Neural cell (in vitro differentiated cells): ENCODE results near the gene ATMIN. TPM values are rescaled to one million over a fixed set of nuclear protein-coding genes. Genes with fewer than 3 reads are reported as not detected.

Experiments
- H2AFZ ChIP-seq: fragments of 200-600, 300-800 bp; sonication (generic), shearing (Covaris generic); 2 replicates; pipeline ENCODE4 v1.6.0; 2014; ENCODE audit warnings: low read depth, mild to moderate bottlenecking, antibody characterized with exemption, low read length, moderate library complexity
- H3F3A ChIP-seq: fragments of 200-600 bp; shearing (Covaris generic); 2 replicates; pipeline ENCODE4 v1.6.1; 2016; ENCODE audit warnings: mild to moderate bottlenecking, moderate library complexity, mixed read lengths, antibody characterized with exemption, low read length; ENCODE audit not compliant: insufficient read depth, poor library complexity, severe bottlenecking
- H3K27ac ChIP-seq: fragments of 200-600, 300-800 bp; sonication (generic), shearing (Covaris generic); 2 replicates; pipeline ENCODE4 v1.5.1; 2014; ENCODE audit warnings: mild to moderate bottlenecking, low read length, moderate library complexity
- H3K27me3 ChIP-seq: fragments of 300-800, 200-600 bp; sonication (generic), shearing (Covaris generic); 2 replicates; pipeline ENCODE4 v1.6.0; 2014; ENCODE audit warnings: mild to moderate bottlenecking, low read depth, low read length, moderate library complexity; ENCODE audit not compliant: insufficient read depth
- H3K36me3 ChIP-seq: fragments of 300-800, 200-600 bp; sonication (generic), shearing (Covaris generic); 2 replicates; pipeline ENCODE4 v1.5.1; 2014; ENCODE audit warnings: mild to moderate bottlenecking, antibody characterized with exemption, low read length, moderate library complexity; ENCODE audit not compliant: insufficient read depth
- H3K4me2 ChIP-seq: fragments of 300-800, 200-600 bp; sonication (generic), shearing (Covaris generic); 2 replicates; pipeline ENCODE4 v1.6.0; 2014; ENCODE audit warnings: mild to moderate bottlenecking, low read length
- H3K4me3 ChIP-seq: fragments of 300-800, 200-600 bp; sonication (generic), shearing (Covaris generic); 2 replicates; pipeline ENCODE4 v1.5.1; 2014; ENCODE audit warnings: mild to moderate bottlenecking, low read length, moderate library complexity
- H3K79me2 ChIP-seq: fragments of 200-600 bp; shearing (Covaris generic); replicated peaks from 2 replicates; pipeline ENCODE4 v1.6.0; 2014; ENCODE audit warnings: mild to moderate bottlenecking, low read length, moderate library complexity; ENCODE audit not compliant: insufficient read depth
- H3K9ac ChIP-seq: fragments of 300-800, 200-600 bp; sonication (generic), shearing (Covaris generic); 2 replicates; pipeline ENCODE4 v1.6.1; 2016; ENCODE audit warnings: mild to moderate bottlenecking, low read length, mixed read lengths
- H3K9me2 ChIP-seq: fragments of 200-600 bp; shearing (Covaris generic); 2 replicates; pipeline ENCODE4 v1.6.1; 2016; ENCODE audit warnings: mild to moderate bottlenecking, low read length, mixed read lengths; ENCODE audit not compliant: insufficient read depth
- H3K9me3 ChIP-seq: fragments of 200-600, 300-800 bp; sonication (generic), shearing (Covaris generic); 2 replicates; pipeline ENCODE4 v1.6.1; 2016; ENCODE audit warnings: mild to moderate bottlenecking, mixed run types, low read length, moderate library complexity, mixed read lengths
- H4K20me1 ChIP-seq: fragments of 200-600 bp; shearing (Covaris generic); 2 replicates; pipeline ENCODE4 v1.6.1; 2016; ENCODE audit warnings: mild to moderate bottlenecking, mixed run types; ENCODE audit not compliant: insufficient read depth
- EP300 ChIP-seq: fragments of 450-650 bp; conservative IDR thresholded peaks from 2 replicates; pipeline ENCODE4 v1.6.1; 2014; ENCODE audit warnings: antibody characterized with exemption, mild to moderate bottlenecking, moderate library complexity; ENCODE audit not compliant: poor library complexity, severe bottlenecking
- EZH2 ChIP-seq: fragments of 200-600, 300-800 bp; shearing (Covaris generic), sonication (generic); IDR thresholded peaks from 2 replicates; pipeline ENCODE4 v1.6.1; 2014; ENCODE audit warnings: antibody characterized with exemption, low read length, borderline replicate concordance, mild to moderate bottlenecking; ENCODE audit not compliant: insufficient read depth, poor library complexity, severe bottlenecking
- MXI1 ChIP-seq: fragments of 450-650 bp; conservative IDR thresholded peaks from 2 replicates; pipeline ENCODE4 v1.6.1; 2014; ENCODE audit warnings: antibody characterized with exemption, mild to moderate bottlenecking; ENCODE audit not compliant: poor library complexity, severe bottlenecking
- POLR2AphosphoS5 ChIP-seq: IDR thresholded peaks from 2 replicates; pipeline ENCODE4 v1.6.1; 2012
- RAD21 ChIP-seq: fragments of 450-650 bp; conservative IDR thresholded peaks from 2 replicates; pipeline ENCODE4 v1.6.1; 2014; ENCODE audit warnings: antibody characterized with exemption, mild to moderate bottlenecking, moderate library complexity
- SMC3 ChIP-seq: fragments of 450-650 bp; conservative IDR thresholded peaks from 2 replicates; pipeline ENCODE4 v1.6.1; 2014; ENCODE audit warnings: antibody characterized with exemption, mild to moderate bottlenecking, moderate library complexity; ENCODE audit not compliant: poor library complexity
- TAF1 ChIP-seq: IDR thresholded peaks from 2 replicates; pipeline ENCODE4 v1.6.1; 2012; ENCODE audit warnings: low read depth
- polyA plus RNA-seq: library from polyadenylated mRNA; depleted of rRNA; stranded (reverse); fragments of >200 nt; gene quantifications from 2 replicates; pipeline ENCODE4 v1.2.3, GENCODE V29; 2014
- TF ChIP-seq, protein P1 (sequence below): IDR thresholded peaks from 2 replicates; pipeline ENCODE4 v1.6.1; 2012; ENCODE audit warnings: borderline replicate concordance
- TF ChIP-seq, protein P2 (sequence below): fragments of 450-650 bp; IDR thresholded peaks from 2 replicates; pipeline ENCODE4 v1.5.1; 2014; ENCODE audit warnings: antibody characterized with exemption, mild to moderate bottlenecking, moderate library complexity; ENCODE audit not compliant: poor library complexity, severe bottlenecking

The ATMIN gene
- polyA plus RNA-seq, 1 donor from 2014 or later, result 62.3 TPM

DNA sequence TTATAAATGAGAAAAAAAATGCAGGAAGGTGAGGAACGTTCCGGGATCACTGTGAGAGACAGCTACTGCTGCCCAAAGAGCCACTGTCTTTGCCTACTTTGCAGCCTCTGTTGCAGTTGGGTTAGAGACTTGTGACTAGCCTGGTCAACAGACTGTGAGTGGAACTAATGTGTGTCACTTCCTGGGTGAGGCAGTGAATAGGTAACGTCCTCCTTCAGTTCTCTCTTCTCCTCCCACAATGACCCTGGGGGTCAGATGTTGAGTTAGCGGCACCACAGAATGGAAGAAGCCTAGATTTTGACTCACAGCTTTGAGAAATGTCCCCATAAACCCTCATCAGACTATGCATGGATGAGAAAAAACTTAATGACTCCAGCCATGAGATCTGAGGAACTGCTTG, 36.2 kb downstream of the ATMIN start:
- Histone ChIP-seq H3K9me3 (no peaks in the 10 kb centered on the region), H3K4me2 (no peak overlapping the region), H4K20me1 (no peaks in the 10 kb centered on the region), H3K9me2 (no peaks in the 10 kb centered on the region), H3F3A (no peaks in the 10 kb centered on the region), H3K36me3 (no peaks in the 10 kb centered on the region), H3K79me2 (peaks cover 6% of the 10 kb centered on the region), H2AFZ (no peak overlapping the region), H3K9ac (no peak overlapping the region), H3K27me3 (no peaks in the 10 kb centered on the region), H3K4me3 (no peak overlapping the region), H3K27ac (no peak overlapping the region)
- TF ChIP-seq, protein P1, sequence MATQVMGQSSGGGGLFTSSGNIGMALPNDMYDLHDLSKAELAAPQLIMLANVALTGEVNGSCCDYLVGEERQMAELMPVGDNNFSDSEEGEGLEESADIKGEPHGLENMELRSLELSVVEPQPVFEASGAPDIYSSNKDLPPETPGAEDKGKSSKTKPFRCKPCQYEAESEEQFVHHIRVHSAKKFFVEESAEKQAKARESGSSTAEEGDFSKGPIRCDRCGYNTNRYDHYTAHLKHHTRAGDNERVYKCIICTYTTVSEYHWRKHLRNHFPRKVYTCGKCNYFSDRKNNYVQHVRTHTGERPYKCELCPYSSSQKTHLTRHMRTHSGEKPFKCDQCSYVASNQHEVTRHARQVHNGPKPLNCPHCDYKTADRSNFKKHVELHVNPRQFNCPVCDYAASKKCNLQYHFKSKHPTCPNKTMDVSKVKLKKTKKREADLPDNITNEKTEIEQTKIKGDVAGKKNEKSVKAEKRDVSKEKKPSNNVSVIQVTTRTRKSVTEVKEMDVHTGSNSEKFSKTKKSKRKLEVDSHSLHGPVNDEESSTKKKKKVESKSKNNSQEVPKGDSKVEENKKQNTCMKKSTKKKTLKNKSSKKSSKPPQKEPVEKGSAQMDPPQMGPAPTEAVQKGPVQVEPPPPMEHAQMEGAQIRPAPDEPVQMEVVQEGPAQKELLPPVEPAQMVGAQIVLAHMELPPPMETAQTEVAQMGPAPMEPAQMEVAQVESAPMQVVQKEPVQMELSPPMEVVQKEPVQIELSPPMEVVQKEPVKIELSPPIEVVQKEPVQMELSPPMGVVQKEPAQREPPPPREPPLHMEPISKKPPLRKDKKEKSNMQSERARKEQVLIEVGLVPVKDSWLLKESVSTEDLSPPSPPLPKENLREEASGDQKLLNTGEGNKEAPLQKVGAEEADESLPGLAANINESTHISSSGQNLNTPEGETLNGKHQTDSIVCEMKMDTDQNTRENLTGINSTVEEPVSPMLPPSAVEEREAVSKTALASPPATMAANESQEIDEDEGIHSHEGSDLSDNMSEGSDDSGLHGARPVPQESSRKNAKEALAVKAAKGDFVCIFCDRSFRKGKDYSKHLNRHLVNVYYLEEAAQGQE, result no peak
- TF ChIP-seq EZH2, result no peak
- no peak for TF ChIP-seq MXI1
- no peak for TF ChIP-seq SMC3

DNA sequence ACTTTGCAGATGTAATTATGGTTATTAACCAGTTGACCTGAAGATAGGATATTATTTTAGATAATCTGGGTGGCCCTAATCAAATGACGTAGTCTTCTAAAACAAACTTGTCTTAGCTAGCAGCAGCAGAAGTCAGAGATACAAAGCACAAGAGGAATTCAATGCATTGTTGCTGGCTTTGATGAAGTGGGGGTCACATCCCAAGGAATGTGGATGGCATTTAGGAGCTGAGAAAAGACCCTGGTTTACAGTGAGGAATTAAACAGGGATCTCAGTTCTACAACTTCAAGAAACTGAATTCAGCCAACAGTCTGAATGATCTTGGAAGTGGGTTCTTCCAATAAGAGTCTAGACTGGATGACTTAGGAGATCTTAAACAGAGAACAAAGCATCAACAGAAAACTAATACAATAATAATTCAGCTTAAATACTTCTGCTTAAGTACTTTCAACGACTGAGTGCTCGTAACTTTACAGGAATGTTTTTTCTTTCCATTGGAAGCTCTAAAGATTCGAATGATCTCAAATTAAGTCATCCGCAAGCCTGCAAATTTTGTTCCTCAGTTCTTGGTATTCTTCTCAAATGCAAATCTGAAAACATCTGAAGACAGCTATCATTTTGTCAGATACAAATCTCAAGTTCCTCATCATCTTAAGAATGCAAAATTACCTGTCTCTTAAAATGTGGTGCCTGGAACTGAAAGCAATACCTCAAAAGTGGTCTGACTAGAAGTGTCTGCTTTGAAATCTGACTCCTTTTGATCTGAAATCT, 38.1 kb downstream of the ATMIN start:
- H3K4me2 ChIP-seq, result no peak overlapping the region
- no peaks in the 10 kb centered on the region for H3F3A ChIP-seq
- H3K4me3 ChIP-seq, result no peak overlapping the region
- no peak overlapping the region for H3K27ac ChIP-seq
- H3K36me3 ChIP-seq, result no peaks in the 10 kb centered on the region
- no peaks in the 10 kb centered on the region for H3K27me3 ChIP-seq
- no peak overlapping the region for H2AFZ ChIP-seq
- H3K9me2 ChIP-seq, result no peaks in the 10 kb centered on the region
- no peaks in the 10 kb centered on the region for H3K9me3 ChIP-seq
- no peaks in the 10 kb centered on the region for H4K20me1 ChIP-seq
- TF ChIP-seq EZH2 (no peak), EP300 (no peak), TAF1 (no peak), SMC3 (no peak), POLR2AphosphoS5 (no peak), RAD21 (no peak), MXI1 (no peak)
- TF ChIP-seq, protein P1, result no peak
- TF ChIP-seq, protein P2, sequence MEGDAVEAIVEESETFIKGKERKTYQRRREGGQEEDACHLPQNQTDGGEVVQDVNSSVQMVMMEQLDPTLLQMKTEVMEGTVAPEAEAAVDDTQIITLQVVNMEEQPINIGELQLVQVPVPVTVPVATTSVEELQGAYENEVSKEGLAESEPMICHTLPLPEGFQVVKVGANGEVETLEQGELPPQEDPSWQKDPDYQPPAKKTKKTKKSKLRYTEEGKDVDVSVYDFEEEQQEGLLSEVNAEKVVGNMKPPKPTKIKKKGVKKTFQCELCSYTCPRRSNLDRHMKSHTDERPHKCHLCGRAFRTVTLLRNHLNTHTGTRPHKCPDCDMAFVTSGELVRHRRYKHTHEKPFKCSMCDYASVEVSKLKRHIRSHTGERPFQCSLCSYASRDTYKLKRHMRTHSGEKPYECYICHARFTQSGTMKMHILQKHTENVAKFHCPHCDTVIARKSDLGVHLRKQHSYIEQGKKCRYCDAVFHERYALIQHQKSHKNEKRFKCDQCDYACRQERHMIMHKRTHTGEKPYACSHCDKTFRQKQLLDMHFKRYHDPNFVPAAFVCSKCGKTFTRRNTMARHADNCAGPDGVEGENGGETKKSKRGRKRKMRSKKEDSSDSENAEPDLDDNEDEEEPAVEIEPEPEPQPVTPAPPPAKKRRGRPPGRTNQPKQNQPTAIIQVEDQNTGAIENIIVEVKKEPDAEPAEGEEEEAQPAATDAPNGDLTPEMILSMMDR, result no peak
- H3K79me2 ChIP-seq, result peaks cover 6% of the 10 kb centered on the region
- no peak overlapping the region for H3K9ac ChIP-seq
